Peyer's patch (tissue), 4 donors: ENCODE data around the gene BEND7.

ENCODE experiments used
- POLR2A ChIP-seq, 2 donors: fragments of 450-650 bp; IDR thresholded peaks; one replicate each; pipeline ENCODE4 v1.5.1; 2017; ENCODE audit warnings: antibody characterized with exemption in 2 of 2, mild to moderate bottlenecking in 2 of 2, moderate library complexity in 2 of 2
- TF ChIP-seq, protein P1 (sequence below), 6 experiments: fragments of 450-650 bp in 4 of 6; fragments of 200-600 bp in 2 of 6; sonication (generic) in 1 of 6; IDR thresholded peaks; one replicate each; pipeline ENCODE4 v1.5.1; 2017 to 2019; ENCODE audit warnings: antibody characterized with exemption in 6 of 6, mild to moderate bottlenecking in 3 of 6, moderate library complexity in 1 of 6

DNA sequence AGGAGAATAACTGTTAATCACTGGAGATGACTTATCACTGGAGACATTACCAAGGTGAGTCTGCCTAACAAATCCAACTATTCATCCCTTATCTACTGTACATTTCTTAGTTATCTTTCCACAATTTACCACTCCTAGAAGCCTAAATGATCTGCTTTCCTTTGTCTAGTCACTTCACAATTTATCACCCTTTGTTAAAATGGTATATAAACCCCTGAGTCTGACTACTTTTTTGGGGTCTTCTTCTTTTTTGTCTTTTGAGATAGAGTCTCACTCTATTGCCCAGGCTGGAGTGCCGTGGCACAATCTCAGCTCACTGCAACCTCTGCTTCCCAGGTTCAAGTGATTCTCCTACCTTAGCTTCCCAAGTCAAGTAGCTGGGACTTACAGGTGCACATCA, 114.7 kb downstream of the BEND7 start:
- TF ChIP-seq POLR2A (IDR thresholded peaks at IDR 0.05): no peak
- TF ChIP-seq, protein P1, sequence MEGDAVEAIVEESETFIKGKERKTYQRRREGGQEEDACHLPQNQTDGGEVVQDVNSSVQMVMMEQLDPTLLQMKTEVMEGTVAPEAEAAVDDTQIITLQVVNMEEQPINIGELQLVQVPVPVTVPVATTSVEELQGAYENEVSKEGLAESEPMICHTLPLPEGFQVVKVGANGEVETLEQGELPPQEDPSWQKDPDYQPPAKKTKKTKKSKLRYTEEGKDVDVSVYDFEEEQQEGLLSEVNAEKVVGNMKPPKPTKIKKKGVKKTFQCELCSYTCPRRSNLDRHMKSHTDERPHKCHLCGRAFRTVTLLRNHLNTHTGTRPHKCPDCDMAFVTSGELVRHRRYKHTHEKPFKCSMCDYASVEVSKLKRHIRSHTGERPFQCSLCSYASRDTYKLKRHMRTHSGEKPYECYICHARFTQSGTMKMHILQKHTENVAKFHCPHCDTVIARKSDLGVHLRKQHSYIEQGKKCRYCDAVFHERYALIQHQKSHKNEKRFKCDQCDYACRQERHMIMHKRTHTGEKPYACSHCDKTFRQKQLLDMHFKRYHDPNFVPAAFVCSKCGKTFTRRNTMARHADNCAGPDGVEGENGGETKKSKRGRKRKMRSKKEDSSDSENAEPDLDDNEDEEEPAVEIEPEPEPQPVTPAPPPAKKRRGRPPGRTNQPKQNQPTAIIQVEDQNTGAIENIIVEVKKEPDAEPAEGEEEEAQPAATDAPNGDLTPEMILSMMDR (IDR thresholded peaks at IDR 0.05): no peak
